HG03558 (cell line): ENCODE results near the gene SRPK2.

Source experiments
- ATAC-seq: cut with Tn5 transposase; IDR thresholded peaks from one replicate; pipeline ENCODE4 v1.9.1; 2021; ENCODE audit warnings: moderate number of reproducible peaks; ENCODE audit not compliant: unreplicated experiment; ENCODE audit errors: extremely low read depth

The SRPK2 gene

DNA sequence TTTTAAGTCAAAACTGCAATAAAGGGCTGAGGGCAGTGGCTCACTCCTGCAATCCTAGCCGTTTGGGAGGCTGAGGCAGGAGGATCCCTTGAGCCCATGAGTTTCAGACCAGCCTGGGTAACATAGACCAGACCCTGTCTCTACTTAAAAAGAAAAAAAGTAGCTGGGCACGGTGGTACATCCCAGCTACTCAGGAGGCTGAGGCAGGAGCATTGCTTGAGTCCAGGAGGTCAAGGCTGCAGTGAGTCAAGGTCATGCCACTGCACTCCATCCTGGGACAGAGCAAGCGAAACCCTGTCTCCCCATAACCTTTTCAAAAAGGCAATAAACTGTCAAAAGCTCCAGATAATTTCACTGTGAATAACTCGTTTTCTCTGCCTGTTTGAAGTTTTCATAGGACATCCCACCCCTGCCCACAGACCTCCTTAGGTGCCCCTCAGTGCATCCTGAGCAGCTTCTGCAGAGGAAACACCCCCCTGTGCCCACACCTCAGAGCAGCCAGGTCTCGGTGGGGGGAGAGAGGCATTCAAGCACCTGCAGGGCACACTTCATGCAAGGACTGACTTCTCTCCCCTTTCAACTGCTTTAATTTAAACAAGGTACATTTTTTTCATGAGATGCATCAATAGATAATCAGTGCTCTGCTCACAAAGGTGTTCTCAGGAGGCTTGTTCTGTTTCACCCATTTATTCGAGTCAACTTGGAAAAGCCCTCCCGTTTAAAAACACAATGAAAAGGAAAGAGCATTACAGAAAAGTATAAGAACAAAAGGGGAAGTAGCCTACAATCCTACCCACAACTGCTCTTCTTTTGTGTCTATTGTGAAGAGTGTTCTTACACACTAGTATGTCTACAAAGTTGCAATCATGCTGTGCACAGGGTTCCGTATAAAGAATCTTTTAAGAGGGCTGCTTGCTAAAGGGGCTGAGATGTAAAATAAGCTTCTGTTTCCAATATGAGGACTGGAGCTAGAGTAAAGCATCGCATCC lies 269.8 kb downstream of the SRPK2 start:
- ATAC-seq = no peak

DNA sequence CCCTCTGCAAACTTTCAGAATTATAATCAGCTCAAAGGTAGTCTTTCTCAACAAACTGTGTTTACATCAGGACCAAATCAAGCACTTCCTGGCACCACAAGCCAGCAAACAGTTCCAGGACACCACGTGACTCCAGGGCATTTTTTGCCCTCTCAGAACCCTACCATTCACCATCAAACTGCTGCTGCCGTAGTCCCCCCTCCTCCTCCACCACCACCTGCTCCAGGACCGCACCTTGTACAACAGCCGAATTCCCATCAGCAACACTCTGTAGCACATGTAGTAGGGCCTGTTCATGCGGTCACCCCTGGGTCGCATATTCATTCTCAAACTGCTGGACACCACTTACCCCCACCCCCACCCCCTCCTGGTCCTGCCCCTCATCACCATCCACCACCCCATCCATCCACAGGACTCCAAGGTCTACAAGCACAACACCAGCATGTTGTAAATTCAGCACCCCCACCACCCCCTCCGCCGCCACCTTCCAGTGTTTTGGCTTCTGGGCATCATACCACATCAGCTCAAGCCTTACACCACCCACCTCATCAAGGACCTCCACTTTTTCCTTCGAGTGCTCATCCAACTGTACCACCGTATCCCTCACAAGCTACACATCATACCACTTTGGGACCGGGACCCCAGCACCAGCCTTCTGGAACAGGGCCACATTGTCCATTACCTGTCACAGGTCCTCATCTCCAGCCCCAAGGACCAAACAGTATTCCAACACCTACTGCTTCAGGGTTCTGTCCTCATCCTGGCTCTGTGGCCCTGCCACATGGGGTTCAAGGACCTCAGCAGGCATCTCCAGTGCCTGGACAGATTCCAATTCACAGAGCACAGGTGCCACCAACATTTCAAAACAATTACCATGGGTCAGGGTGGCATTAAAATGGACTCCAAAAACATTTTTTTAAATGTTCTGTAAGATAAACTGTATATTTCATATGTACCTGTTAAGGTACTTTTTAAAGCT lies 276.0 kb downstream of the SRPK2 start:
- ATAC-seq = no peak

DNA sequence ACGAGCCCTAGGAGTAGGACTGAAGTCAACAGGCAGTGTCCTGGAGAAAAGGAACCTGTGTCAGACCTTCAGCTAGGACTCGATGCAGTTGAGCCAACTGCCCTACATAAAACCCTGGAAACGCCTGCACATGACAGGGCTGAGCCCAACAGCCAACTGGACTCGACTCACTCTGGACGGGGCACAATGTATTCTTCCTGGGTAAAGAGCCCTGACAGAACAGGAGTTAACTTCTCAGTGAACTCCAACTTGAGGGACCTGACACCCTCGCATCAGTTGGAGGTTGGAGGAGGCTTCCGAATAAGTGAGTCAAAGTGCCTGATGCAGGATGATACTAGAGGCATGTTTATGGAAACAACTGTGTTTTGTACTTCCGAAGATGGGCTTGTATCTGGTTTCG lies 281.3 kb downstream of the SRPK2 start:
- no peak for ATAC-seq

DNA sequence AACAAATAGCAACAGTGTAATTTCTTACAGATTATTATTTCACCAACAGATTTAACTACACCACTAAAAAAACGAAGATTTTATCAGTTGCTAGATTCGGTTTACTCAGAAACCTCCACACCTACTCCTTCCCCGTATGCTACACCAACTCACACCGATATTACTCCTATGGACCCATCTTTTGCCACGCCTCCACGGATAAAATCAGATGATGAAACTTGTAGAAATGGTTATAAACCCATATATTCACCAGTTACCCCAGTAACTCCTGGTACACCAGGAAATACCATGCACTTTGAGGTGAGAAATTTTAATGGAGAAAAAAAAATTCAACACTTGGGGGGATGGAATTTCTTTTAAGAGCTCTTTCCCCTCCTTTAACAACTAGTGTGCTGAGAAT lies 282.2 kb downstream of the SRPK2 start:
- ATAC-seq = no peak

DNA sequence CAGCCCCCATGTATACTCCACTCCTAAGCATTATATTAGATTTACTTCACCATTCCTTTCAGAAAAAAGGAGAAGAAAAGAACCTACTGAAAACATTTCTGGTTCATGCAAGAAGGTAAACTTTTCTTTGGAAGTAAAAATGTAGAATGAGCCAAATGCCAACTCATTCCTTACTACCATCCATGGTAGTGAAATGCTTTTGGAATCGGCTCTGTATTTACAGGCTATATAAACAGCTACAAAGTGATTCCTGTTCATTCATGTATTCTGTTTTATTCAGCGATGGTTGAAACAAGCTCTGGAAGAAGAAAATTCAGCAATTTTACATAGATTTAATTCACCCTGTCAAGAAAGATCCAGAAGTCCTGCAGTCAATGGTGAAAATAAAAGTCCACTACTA lies 283.1 kb downstream of the SRPK2 start:
- no peak for ATAC-seq

DNA sequence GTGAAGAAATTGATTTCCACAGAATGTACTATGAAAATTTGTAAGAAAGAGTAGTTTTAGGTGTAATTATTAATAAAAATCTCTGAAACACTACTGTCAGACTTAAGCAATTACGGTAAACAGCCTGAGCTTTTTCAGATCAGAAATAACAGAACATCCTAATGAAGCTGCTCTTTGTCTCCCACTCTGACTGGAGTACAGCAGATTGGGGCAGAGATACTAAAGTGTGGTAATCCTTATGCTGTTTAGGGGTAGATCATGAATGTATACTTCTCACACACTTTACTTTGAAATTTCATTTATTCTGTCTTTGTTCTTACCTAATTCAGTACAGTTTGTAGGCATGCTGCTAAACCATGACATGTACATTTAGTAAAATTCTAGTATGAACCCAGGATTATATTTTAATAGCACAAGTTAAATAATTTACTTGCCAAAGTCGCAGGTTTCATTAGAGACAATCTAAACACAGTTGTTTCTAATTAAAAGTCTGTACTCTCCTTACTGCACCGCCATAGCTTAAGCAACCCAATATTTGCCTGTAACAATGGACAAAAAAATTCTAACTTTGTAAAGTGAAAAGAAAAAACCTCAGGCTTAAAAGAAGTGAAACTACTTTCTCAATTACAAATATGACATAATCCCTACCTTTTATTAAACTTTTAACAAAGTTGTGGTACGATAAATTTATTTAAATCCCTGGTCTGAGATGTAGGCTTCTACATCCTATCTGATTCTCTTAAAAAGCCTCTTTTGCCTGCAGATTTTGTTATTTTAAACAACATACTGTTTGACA lies 286.0 kb downstream of the SRPK2 start:
- no peak for ATAC-seq

DNA sequence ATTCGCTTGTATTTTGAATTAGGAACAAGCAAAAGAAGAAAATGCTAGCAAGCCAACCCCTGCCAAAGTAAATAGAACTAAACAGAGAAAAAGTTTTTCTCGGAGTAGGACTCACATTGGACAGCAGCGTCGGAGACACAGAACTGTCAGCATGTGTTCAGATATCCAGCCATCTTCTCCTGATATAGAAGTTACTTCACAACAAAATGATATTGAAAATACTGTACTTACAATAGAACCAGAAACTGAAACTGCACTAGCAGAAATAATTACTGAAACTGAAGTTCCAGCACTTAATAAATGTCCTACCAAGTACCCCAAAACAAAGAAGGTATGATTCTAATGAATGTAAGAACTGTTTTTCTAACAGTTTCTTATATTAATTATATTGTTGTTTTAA lies 286.9 kb downstream of the SRPK2 start:
- no peak for ATAC-seq

DNA sequence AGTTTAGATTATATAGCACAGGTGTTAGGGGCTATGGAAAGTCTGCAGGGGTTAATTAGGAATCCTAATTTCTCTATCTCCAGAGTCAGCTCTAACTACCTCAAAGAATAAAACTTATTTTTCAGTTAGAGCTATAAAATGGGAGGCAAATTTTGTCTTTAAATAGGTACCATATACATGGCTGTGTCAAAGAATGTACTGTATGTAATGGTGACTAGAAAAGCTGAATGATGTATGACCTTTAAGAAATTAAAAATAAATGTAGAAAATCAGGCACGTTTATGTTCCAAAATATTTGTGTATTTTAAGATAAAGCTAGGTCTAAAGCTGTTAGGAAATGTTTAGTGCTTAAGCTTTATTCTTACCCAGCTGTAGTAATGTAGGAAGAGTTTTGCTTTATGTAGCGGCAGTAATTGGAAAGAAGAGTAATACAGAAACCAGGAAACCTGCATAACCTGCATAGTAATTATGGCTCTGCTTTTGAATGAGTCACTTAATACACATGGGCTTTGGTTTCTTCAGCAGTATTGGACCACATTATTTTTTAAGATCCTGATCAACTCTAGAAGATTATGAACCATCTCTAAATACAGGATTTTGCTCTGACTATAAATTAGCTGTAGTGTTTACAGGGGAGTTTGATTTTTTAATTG lies 289.7 kb downstream of the SRPK2 start:
- ATAC-seq = peak; percentile 63

DNA sequence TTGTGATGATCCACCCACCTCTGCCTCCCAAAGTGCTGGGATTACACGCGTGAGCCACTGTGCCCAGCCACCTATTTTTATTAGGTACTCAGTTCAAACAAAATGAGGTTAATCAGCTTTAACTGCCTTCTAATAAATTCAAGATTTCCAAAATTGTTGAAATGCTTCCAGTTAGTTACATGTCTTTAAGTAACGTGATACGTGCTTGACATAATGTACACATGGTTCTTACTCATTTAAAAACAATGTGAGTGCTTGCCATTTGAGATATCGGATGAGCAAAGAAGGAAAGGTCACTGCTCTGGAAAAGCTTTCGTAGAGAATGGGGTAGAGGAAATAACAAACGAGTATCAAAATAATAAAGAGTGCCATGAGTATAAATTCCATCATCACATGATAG lies 291.1 kb downstream of the SRPK2 start:
- ATAC-seq = no peak

DNA sequence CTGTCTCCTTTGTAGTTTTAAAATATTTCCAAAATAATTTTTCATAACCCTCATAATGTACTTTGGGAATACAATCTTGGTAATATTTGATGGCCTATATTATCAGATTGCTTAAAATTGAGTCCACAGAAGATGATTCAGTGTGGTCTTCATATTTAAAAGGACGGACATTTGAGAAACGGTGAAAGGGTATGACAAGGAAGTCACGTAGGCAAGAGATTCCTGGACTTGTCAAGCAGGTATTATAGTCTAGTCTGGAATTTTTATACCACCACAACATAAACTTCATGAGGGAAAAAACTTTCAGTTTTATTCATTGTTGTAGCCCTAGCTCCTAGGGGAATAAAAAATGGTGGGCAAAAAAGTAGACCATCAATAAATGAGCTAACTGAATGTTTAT lies 292.4 kb downstream of the SRPK2 start:
- no peak for ATAC-seq

DNA sequence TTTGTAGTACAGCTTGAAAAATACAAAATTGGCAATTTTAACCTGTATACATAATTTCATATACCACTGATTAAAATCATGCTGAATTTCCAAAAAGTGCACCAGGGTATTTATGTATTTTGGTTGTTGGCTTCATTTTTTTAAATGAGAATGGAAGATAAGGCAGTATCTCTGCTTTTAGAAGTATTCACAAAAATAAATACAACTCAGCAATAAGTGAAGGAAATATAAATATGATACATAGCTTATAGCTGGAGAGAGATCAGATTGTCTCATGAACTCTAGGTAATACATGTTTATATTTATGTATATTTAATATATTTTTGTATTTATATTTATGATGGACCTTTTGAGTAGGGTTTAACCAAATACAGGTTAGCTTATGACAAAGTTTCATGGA lies 293.8 kb downstream of the SRPK2 start:
- no peak for ATAC-seq

DNA sequence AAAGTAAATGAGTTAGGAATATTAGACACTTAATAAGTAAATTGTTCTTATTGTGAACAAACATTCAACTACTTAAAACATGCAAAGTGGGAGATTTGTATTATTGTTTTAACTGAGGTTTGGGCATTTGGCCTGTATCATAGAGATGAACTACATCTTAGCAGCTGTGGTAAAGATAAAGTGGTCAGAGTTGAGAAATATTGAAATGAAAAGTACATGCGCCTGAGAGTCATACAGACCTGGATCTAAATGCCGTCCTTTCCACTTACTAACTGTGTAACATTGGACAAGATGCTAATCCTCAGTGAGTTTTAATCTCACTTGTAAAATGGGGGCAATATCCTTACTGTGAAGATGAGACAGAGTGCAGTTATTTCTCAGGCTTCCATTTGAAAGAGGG lies 300.3 kb downstream of the SRPK2 start:
- ATAC-seq = no peak

DNA sequence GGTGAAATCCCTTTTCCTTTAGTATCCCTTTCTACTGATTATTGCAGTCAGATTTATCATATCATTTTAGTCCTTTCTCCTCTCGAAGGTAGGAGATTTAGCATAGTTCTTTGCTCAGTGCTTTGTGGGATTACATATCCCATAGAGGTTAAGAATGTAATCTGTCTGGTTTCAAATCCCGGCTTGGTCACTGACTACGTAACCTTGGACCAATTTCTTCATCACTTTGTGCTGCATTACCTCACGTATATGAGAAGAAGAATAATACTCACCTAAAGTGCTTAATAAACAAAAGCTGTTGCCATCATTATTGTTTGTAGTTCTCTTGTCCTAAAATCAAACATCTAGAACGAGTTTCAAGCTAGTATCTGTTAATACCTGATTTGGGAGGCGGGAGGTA lies 300.7 kb downstream of the SRPK2 start:
- ATAC-seq = no peak

DNA sequence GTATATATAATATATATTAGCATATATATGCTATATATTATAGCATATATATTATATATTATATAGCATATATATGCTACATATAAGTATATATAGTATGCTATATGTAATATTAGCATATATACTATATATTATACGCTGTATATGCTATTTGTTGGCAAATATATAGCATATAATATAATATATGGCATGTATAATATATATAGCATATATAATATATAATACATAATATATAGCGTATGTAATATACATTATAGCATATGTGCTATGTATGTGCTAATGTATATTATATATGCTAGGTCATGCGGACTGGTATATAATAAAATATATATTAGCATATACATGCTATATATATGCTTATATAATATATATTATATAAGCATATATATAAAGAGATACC lies 301.9 kb downstream of the SRPK2 start:
- no peak for ATAC-seq

DNA sequence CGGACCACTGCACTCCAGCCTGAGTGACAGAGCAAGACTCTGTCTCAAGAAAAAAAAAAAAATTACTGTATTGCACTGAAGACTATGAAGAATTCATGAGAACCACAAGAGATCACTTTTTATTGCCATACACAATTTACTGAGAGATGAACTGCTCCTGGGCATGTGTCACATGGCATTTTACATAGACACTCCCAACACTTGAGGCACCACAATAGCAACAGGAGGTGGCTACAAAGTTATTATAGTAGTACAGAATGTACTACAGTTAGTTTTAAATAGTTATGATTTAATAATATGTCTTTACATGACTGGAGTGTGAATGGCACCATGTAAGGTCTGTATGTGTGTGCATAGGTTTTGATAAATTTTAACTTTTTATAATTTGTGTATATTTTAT lies 304.1 kb downstream of the SRPK2 start:
- no peak for ATAC-seq

DNA sequence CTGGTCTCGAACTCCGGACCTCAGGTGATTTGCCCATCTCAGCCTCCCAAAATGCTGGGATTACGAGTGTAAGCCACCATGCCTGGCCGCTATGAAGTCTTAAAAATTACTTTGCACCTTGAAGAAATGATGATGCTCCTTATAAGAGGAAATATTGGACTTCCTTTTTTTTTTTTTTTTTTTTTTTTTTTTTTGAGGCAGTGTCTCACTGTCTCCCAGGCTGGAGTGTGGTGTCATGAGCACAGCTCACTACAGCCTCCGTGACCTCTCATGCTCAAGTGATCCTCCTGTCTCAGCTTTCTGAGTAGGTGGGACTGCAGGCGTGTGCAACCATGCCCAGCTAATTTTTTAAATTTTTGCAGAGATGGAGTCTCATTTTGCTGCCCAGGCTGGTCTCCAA lies 309.4 kb downstream of the SRPK2 start:
- ATAC-seq = no peak

DNA sequence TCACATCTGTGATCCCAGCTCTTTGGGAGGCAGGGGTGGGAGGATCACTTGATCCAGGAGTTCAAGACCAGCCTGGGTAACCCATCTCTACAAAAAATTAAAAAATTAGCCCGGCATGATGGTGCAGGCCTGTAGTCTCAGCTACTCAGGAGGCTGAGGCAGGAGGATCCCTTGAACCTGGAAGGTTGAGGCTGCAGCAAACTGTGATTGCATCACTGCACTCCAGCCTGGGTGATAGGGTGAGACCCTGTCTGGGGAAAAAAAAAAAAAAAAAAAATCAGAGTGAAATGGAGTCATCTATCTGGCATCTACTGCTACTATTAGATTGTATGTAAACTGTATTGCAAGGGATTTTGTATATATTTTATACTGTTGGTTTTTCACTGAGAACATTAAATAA lies 315.6 kb downstream of the SRPK2 start:
- no peak for ATAC-seq

DNA sequence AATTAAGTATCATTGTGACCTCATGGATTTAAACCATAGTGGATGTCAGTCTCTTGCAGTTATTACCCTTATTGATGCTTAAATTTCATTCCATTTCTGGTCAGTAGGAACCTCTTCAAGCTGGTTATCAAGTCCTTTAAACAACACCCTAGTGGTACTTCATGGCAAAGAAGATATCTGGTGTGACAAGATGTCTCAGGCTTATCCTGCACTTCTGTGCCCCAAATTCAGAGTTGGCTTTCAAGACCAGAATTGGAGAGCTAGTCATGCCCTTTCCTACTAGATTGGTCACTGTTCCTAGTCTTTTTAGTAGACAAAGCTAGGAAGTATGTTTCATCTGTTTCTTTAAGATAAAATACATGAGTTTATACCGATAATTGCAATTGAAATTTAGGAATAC lies 319.8 kb downstream of the SRPK2 start:
- no peak for ATAC-seq

DNA sequence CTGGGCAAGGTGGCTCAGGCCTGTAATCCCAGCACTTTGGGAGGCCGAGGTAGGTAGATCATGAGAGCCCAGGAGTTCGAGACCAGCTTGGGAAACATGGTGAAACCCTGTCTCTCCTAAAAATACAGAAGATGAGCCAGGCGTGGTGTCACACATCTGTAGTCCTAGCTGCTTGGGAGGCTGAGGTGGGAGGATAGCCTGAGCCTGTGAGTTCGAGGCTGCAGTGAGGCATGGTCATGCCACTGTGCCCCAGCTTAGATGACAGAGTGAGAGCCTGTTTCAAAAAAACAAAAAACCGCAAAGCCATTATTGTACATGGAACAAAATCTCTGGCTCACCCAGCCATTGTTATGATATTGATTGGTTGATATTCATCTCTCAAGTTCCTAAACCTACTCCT lies 321.0 kb downstream of the SRPK2 start:
- ATAC-seq = no peak
